ENCODE data around the gene FADS3.

DNA sequence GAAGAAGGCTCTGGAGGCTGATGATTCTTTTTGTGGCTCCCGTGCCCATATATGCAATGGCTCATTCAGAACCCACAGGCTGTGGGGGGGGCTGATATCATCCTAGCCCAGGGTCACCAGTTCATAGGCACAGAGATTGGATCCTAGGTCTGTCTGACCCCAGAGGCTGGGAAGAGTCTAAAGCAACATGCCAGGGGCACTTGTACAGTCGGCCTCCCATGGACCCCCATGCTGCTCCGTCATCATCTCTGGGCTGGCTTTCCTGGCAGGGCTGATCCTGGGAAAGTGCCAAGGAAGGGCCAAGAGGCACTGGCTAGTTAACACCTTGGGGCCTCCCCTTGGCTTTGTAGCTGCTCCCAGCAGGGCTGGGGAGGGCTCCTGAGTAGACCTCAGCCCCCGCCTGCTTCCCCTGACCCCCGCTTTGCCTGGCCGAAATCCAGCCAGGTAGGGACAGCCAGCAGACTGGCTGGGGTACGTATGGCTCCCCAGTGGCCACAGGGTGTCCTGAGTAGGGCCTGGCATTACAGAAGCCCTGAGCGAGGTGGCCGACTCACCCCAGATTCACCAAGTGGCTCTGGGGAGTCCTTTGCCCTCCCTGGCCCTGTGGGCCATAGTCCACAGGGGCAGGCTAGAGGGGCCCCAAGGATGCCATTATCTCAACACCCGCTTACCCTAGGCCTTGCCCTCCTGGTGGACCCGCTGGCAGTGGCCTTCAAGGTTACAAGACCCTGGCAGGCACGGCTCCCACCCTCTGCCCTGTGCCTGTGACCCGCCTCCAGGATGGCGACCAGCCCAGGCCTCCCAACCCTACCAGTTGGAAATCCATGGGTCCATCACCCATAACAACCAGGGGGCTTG, 22.5 kb downstream of the FADS3 start:
- TF ChIP-seq, protein P1, sequence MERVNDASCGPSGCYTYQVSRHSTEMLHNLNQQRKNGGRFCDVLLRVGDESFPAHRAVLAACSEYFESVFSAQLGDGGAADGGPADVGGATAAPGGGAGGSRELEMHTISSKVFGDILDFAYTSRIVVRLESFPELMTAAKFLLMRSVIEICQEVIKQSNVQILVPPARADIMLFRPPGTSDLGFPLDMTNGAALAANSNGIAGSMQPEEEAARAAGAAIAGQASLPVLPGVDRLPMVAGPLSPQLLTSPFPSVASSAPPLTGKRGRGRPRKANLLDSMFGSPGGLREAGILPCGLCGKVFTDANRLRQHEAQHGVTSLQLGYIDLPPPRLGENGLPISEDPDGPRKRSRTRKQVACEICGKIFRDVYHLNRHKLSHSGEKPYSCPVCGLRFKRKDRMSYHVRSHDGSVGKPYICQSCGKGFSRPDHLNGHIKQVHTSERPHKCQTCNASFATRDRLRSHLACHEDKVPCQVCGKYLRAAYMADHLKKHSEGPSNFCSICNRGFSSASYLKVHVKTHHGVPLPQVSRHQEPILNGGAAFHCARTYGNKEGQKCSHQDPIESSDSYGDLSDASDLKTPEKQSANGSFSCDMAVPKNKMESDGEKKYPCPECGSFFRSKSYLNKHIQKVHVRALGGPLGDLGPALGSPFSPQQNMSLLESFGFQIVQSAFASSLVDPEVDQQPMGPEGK (CRISPR knock-in tag; IDR thresholded peaks at IDR 0.05; ENCODE audit: borderline replicate concordance): no peak
- TF ChIP-seq, protein P2, sequence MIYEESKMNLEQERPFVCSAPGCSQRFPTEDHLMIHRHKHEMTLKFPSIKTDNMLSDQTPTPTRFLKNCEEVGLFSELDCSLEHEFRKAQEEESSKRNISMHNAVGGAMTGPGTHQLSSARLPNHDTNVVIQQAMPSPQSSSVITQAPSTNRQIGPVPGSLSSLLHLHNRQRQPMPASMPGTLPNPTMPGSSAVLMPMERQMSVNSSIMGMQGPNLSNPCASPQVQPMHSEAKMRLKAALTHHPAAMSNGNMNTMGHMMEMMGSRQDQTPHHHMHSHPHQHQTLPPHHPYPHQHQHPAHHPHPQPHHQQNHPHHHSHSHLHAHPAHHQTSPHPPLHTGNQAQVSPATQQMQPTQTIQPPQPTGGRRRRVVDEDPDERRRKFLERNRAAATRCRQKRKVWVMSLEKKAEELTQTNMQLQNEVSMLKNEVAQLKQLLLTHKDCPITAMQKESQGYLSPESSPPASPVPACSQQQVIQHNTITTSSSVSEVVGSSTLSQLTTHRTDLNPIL (CRISPR knock-in tag; IDR thresholded peaks at IDR 0.05; ENCODE audit: low read depth): no peak
- TF ChIP-seq ZFP3 (CRISPR knock-in tag; IDR thresholded peaks at IDR 0.05) (no peak), TCF4 (CRISPR knock-in tag; IDR thresholded peaks at IDR 0.05; ENCODE audit: borderline replicate concordance) (no peak)
